K562 (cell line): ENCODE data around the gene ANKRD23. TPM values are rescaled to one million over a fixed set of nuclear protein-coding genes. Genes with fewer than 3 reads are reported as not detected.

ENCODE experiments used
- ATAC-seq: fragments of 200-7000 bp; cut with Tn5 transposase; 3 replicates; pipeline ENCODE4 v1.9.1; 2020; ENCODE audit warnings: moderate library complexity
- BruUV-seq: library from RNA; stranded (reverse); fragments of 400-500 nt; replicated peaks from 2 replicates; lab custom pipeline; 2021; lab: Mats Ljungman, UMichigan
- CTCF ChIA-PET: fragments of 300-600 bp; formaldehyde crosslinking; extraction: SDS; loops from one replicate; lab custom pipeline; 2021; ENCODE audit warnings: low intra/inter-chr PET ratio; lab: Yijun Ruan, JAX
- POLR2A ChIA-PET: fragments of 300-600, 350-650 bp; sonication (Branson Sonifier 250); formaldehyde crosslinking; extraction: SDS; loops from one replicate; lab custom pipeline; 2021; ENCODE audit warnings: antibody characterized with exemption, inconsistent platforms; lab: Yijun Ruan, JAX
- DNase-seq, 4 experiments: peaks; one replicate each; pipeline versions ENCODE4 v3.0.0 to v3.0.0-alpha.2; 2011 to 2018; ENCODE audit warnings: low spot score in 3 of 4, mixed read lengths in 3 of 4; ENCODE audit errors: extremely low read depth in 1 of 4
- FAIRE-seq: peaks from 2 replicates; lab custom pipeline; 2011; peaks lifted over from hg19 to GRCh38; lab: Jason Lieb, UNC
- H2AFZ ChIP-seq: 2 replicates; pipeline ENCODE4 v1.6.0; 2011; ENCODE audit warnings: low read depth, low read length, control low read depth, inconsistent platforms
- H3K27ac ChIP-seq: fragments of 200-600 bp; 3 replicates; pipeline ENCODE4 v1.8.0; 2011; ENCODE audit warnings: low read depth, mild to moderate bottlenecking, control low read depth, inconsistent platforms, low read length, moderate library complexity, mixed read lengths; ENCODE audit errors: extremely low read depth
- H3K27me3 ChIP-seq, 2 experiments: fragments of 300-600 bp in 1 of 2; 2 replicates in 1 of 2; 3 replicates in 1 of 2; pipeline versions ENCODE4 v1.6.0 to v1.8.0; 2011; ENCODE audit warnings: inconsistent platforms in 2 of 2, low read length in 2 of 2, mild to moderate bottlenecking in 1 of 2, mixed read lengths in 1 of 2, moderate library complexity in 1 of 2; ENCODE audit not compliant: control insufficient read depth in 2 of 2, insufficient read depth in 2 of 2
- H3K36me3 ChIP-seq: fragments of 300-600 bp; 3 replicates; pipeline ENCODE4 v1.8.0; 2011; ENCODE audit warnings: mild to moderate bottlenecking, low read length, inconsistent platforms; ENCODE audit not compliant: control insufficient read depth, insufficient read depth
- H3K4me1 ChIP-seq, 2 experiments: fragments of 200-600 bp in 1 of 2; replicated peaks in 1 of 2; 2 replicates in 1 of 2; 3 replicates in 1 of 2; pipeline versions ENCODE4 v1.5.1 to v1.8.0; 2011; ENCODE audit warnings: inconsistent platforms in 2 of 2, low read length in 2 of 2, mild to moderate bottlenecking in 1 of 2, mixed read lengths in 1 of 2, moderate library complexity in 1 of 2; ENCODE audit not compliant: control insufficient read depth in 2 of 2, insufficient read depth in 2 of 2
- H3K4me2 ChIP-seq: 2 replicates; pipeline ENCODE4 v1.6.1; 2011; ENCODE audit warnings: low read length, control low read depth, inconsistent platforms, mixed read lengths; ENCODE audit not compliant: insufficient read depth
- H3K4me3 ChIP-seq: fragments of 200-600 bp; sonication (generic), shearing (Covaris generic); 2 replicates; pipeline ENCODE4 v1.5.1; 2016; ENCODE audit warnings: control low read depth, inconsistent platforms
- H3K79me2 ChIP-seq: fragments of 200-600 bp; 3 replicates; pipeline ENCODE4 v1.8.0; 2011; ENCODE audit warnings: low read length, inconsistent platforms; ENCODE audit not compliant: control insufficient read depth, insufficient read depth
- H3K9ac ChIP-seq, 2 experiments: 2 replicates each; pipeline versions ENCODE4 v1.6.0 to v1.6.1; 2011; ENCODE audit warnings: low read depth in 2 of 2, low read length in 2 of 2, control low read depth in 1 of 2, inconsistent platforms in 1 of 2, mild to moderate bottlenecking in 1 of 2, mixed read lengths in 1 of 2; ENCODE audit not compliant: insufficient read depth in 1 of 2
- H3K9me1 ChIP-seq: one replicate; pipeline ENCODE4 v1.6.0; 2011; ENCODE audit warnings: inconsistent platforms, mild to moderate bottlenecking, low read length, moderate library complexity; ENCODE audit not compliant: control insufficient read depth, insufficient read depth
- H3K9me3 ChIP-seq: replicated peaks from 2 replicates; pipeline ENCODE4 v1.5.1; 2011; ENCODE audit warnings: low read depth, low read length, inconsistent platforms; ENCODE audit not compliant: control insufficient read depth, insufficient read depth
- H4K20me1 ChIP-seq: replicated peaks from 2 replicates; pipeline ENCODE4 v1.6.1; 2011; ENCODE audit warnings: low read length, inconsistent platforms, mixed read lengths; ENCODE audit not compliant: control insufficient read depth, insufficient read depth
- MTA3 ChIP-seq: fragments of 450-650 bp; formaldehyde crosslinking; IDR thresholded peaks from 2 replicates; pipeline ENCODE4 v1.6.1; 2017; ENCODE audit warnings: mild to moderate bottlenecking, borderline replicate concordance
- POLR2H ChIP-seq: IDR thresholded peaks from 2 replicates; pipeline ENCODE4 v1.6.1; 2016; ENCODE audit warnings: missing genetic modification characterization, low read depth, mild to moderate bottlenecking, control low read depth, missing compliant biosample characterization, moderate library complexity
- ZNF146 ChIP-seq: IDR thresholded peaks from one replicate; pipeline ENCODE4 v1.6.1; 2018; ENCODE audit warnings: missing compliant biosample characterization; ENCODE audit not compliant: unreplicated experiment
- WGBS: fragments of 100-300 bp; shearing (Covaris generic); methylation state at CpG from one replicate; pipeline ENCODE4 v1.1.6; 2016; ENCODE audit warnings: low coverage, mixed read lengths; ENCODE audit not compliant: insufficient coverage; ENCODE audit errors: missing lambda C conversion rate; 5-methylcytosine and 5-hydroxymethylcytosine counted together
- in situ Hi-C: fragments of 300-500 bp; cut with MboI; formaldehyde crosslinking; loops from 4 replicates; pipeline ENCODE4 v1.15.0; 2018; ENCODE audit warnings: inconsistent platforms, mixed read lengths
- intact Hi-C: fragments of 100-400 bp; cut with micrococcal nuclease; formaldehyde crosslinking; loops from 2 replicates; pipeline ENCODE4 v1.14.2; 2022
- polyA plus RNA-seq, 8 experiments: library from polyadenylated mRNA; depleted of rRNA in 4 of 8; stranded (reverse) in 5 of 8; unstranded in 3 of 8; fragments of >200 nt; fragmentation: Nextera tagmentation in 2 of 8; fragmentation: Illumina TruSeq in 1 of 8; extraction: Ambion mirVana in 2 of 8; extraction: Trizol in 1 of 8; gene quantifications; 2 replicates each; pipeline versions ENCODE4 v1.2.1 to v1.2.3, GENCODE V29; 2011 to 2014; ENCODE audit warnings: inconsistent platforms in 1 of 8, missing spikeins in 1 of 8
- total RNA-seq, 7 experiments: library from RNA; depleted of rRNA in 6 of 7; stranded (reverse); fragments of >200 nt in 6 of 7; fragmentation: Illumina TruSeq in 2 of 7; extraction: Trizol in 2 of 7; gene quantifications; 2 replicates each; pipeline versions ENCODE4 v1.2.1 to v1.2.3, GENCODE V29; 2011 to 2021; ENCODE audit warnings: low replicate concordance in 1 of 7
- TF ChIP-seq, protein P1 (sequence below), 2 experiments: IDR thresholded peaks in 1 of 2; conservative IDR thresholded peaks in 1 of 2; 2 replicates each; pipeline ENCODE4 v1.6.1; 2016; ENCODE audit warnings: low read depth in 2 of 2, mild to moderate bottlenecking in 1 of 2, missing compliant biosample characterization in 1 of 2, missing genetic modification characterization in 1 of 2, moderate library complexity in 1 of 2
- TF ChIP-seq, protein P2 (sequence below), 2 experiments: fragments of 450-650 bp; formaldehyde crosslinking in 1 of 2; IDR thresholded peaks; 2 replicates each; pipeline versions ENCODE4 v1.4.0 to v1.6.1; 2014 to 2020; ENCODE audit warnings: mild to moderate bottlenecking in 2 of 2, borderline replicate concordance in 1 of 2, low read depth in 1 of 2

ANKRD23 gene
- total and polyA plus RNA-seq, 9 of the 15 experiments (the other 6 are each of a cell fraction or from before 2014, with no cell fraction given), result 0.32 to 4.8 (median 2.8) TPM

DNA sequence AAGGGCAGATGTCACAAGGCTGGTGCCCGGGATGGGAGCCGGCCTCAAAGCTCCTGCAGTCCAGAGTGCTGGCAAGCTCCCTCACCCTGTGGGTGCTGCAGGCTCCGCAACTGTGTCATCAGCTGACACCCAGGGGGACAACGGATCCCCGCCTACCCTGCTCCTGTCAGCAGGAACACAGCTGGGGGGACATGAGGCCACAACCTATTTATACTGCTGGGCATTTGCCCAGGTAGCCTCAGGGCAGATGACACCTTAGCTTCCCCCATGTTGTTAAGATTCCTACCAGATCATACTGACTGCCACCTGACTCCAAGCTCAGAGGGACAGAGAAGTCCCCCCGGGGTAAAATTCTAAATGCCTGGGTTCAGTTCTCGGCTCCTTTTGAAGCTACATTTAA, 1.2 kb downstream of the ANKRD23 start:
- CTCF ChIA-PET, result no interaction called here
- DNase-seq (no peak), ATAC-seq (no peak), FAIRE-seq (no peak)
- POLR2A ChIA-PET, result interaction anchor here (0.6 to 1.9 kb wide), 11 partner anchors 9 to 80 kb away, joined by 3 to 9 read pairs (median 4); partner anchors contain the start of gene ANKRD39
- in situ Hi-C loops, result no loop called here
- Histone ChIP-seq H4K20me1 (no peaks in the 10 kb centered on the region), H3K4me1 (peaks cover 5 to 32% of the 10 kb centered on the region in 2 experiments; a peak in 3 of 5 replicates), H2AFZ (no peak overlapping the region), H3K27ac (no peak overlapping the region), H3K36me3 (peaks cover 48% of the 10 kb centered on the region; the same call in 2 of the 3 replicates), H3K4me3 (no peak overlapping the region), H3K4me2 (no peak overlapping the region), H3K9me3 (no peaks in the 10 kb centered on the region), H3K27me3 (no peaks in the 10 kb centered on the region), H3K79me2 (no peaks in the 10 kb centered on the region), H3K9me1 (peaks cover 3% of the 10 kb centered on the region), H3K9ac (no peak overlapping the region)
- WGBS, result 86% methylated on average over 7 of the region's 7 CpGs
- no TSS peak for BruUV-seq
- TF ChIP-seq POLR2H (tag) (no peak), ZNF146 (CRISPR knock-in tag) (no peak), MTA3 (no peak)
- TF ChIP-seq, protein P1, sequence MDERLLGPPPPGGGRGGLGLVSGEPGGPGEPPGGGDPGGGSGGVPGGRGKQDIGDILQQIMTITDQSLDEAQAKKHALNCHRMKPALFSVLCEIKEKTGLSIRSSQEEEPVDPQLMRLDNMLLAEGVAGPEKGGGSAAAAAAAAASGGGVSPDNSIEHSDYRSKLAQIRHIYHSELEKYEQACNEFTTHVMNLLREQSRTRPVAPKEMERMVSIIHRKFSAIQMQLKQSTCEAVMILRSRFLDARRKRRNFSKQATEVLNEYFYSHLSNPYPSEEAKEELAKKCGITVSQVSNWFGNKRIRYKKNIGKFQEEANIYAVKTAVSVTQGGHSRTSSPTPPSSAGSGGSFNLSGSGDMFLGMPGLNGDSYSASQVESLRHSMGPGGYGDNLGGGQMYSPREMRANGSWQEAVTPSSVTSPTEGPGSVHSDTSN (CRISPR knock-in tag; IDR thresholded peaks at IDR 0.05; ENCODE audit: low read depth), result no peak
- TF ChIP-seq, protein P1 (tag; conservative IDR thresholded peaks at IDR 0.05; ENCODE audit: low read depth), result no peak
- TF ChIP-seq, protein P2, sequence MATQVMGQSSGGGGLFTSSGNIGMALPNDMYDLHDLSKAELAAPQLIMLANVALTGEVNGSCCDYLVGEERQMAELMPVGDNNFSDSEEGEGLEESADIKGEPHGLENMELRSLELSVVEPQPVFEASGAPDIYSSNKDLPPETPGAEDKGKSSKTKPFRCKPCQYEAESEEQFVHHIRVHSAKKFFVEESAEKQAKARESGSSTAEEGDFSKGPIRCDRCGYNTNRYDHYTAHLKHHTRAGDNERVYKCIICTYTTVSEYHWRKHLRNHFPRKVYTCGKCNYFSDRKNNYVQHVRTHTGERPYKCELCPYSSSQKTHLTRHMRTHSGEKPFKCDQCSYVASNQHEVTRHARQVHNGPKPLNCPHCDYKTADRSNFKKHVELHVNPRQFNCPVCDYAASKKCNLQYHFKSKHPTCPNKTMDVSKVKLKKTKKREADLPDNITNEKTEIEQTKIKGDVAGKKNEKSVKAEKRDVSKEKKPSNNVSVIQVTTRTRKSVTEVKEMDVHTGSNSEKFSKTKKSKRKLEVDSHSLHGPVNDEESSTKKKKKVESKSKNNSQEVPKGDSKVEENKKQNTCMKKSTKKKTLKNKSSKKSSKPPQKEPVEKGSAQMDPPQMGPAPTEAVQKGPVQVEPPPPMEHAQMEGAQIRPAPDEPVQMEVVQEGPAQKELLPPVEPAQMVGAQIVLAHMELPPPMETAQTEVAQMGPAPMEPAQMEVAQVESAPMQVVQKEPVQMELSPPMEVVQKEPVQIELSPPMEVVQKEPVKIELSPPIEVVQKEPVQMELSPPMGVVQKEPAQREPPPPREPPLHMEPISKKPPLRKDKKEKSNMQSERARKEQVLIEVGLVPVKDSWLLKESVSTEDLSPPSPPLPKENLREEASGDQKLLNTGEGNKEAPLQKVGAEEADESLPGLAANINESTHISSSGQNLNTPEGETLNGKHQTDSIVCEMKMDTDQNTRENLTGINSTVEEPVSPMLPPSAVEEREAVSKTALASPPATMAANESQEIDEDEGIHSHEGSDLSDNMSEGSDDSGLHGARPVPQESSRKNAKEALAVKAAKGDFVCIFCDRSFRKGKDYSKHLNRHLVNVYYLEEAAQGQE (IDR thresholded peaks at IDR 0.05; ENCODE audit: borderline replicate concordance), result no peak
- TF ChIP-seq, protein P2 (CRISPR knock-in tag; IDR thresholded peaks at IDR 0.05; ENCODE audit: low read depth), result no peak
- intact Hi-C loops, result no loop called here
